Measurements from ENCODE around the gene IQCN. TPM values are rescaled to one million over a fixed set of nuclear protein-coding genes. Genes with fewer than 3 reads are reported as not detected.

Gene IQCN
- total and polyA plus RNA-seq, 10 of the 15 experiments (the other 5 are each of a cell fraction or from before 2014, with no cell fraction given) = 0.01 to 0.54 (median 0.23) TPM; not detected in 3

- TF ChIP-seq IKZF2 (IDR thresholded peaks at IDR 0.05) (no peak), PAX5 (IDR thresholded peaks at IDR 0.05; ENCODE audit: borderline replicate concordance, low read depth, low read length) (no peak), SKIL (IDR thresholded peaks at IDR 0.05; ENCODE audit: low read depth, poor library complexity, severe bottlenecking) (no peak), RELA (IDR thresholded peaks at IDR 0.05; ENCODE audit: borderline replicate concordance, partially characterized antibody) (no peak)
Observed at GRCh38 chr19:18266771-18267686, 7.2 kb downstream of the IQCN start (continued).

- H3K27ac ChIP-seq (ENCODE audit: control insufficient read depth, insufficient read depth) = no peak overlapping the region
- SMC1A ChIA-PET (ENCODE audit: uncharacterized antibody, unreplicated experiment) = no interaction called here
- RAD21 ChIA-PET (ENCODE audit: unreplicated experiment) = no interaction called here
- ATAC-seq = no peak
- H3K9ac ChIP-seq (ENCODE audit: control insufficient read depth, insufficient read depth, low read length) = no peak overlapping the region
- no peak overlapping the region for H2AFZ ChIP-seq (ENCODE audit: control insufficient read depth, low read depth, low read length)
- POLR2A ChIA-PET = interaction anchor here (0.5 kb wide), 1 partner anchor 103 kb away, joined by 5 read pairs; no protein-coding TSS in a partner anchor
- no peaks in the 10 kb centered on the region for H3K36me3 ChIP-seq (ENCODE audit: control insufficient read depth in 2 of 2, insufficient read depth in 2 of 2, low read length in 1 of 2)
- intact Hi-C loops (cut with micrococcal nuclease; ENCODE audit: unreplicated experiment) (no loop called here), in situ Hi-C loops (cut with MboI) (no loop called here)
- no peaks in the 10 kb centered on the region for H3K79me2 ChIP-seq (ENCODE audit: control insufficient read depth, insufficient read depth, low read length)
- 44% methylated on average over 7 of the region's 7 CpGs for WGBS (ENCODE audit: insufficient coverage, insufficient replicate concordance, low lambda C conversion rate, missing lambda C conversion rate)
- no peak overlapping the region for H3K4me3 ChIP-seq
- H3K4me2 ChIP-seq (ENCODE audit: control insufficient read depth, insufficient read depth) = no peak overlapping the region
- TF ChIP-seq NR2C1 (IDR thresholded peaks at IDR 0.05) = no peak
- no peak for TF ChIP-seq ZZZ3 (IDR thresholded peaks at IDR 0.05; ENCODE audit: control insufficient read depth, insufficient read length, low read depth)
- no peak for TF ChIP-seq FOXK2 (IDR thresholded peaks at IDR 0.05)
- no peak for TF ChIP-seq BCLAF1 (IDR thresholded peaks at IDR 0.05)
- no TSS peak for BruUV-seq (replicated peaks)
- FAIRE-seq = no peak
- H3K4me1 ChIP-seq (ENCODE audit: control insufficient read depth, insufficient read depth, low read length) = no peaks in the 10 kb centered on the region
- no peaks in the 10 kb centered on the region for H4K20me1 ChIP-seq (ENCODE audit: control insufficient read depth, insufficient read depth)
- CTCF ChIA-PET = no interaction called here
- no peaks in the 10 kb centered on the region for H3K27me3 ChIP-seq (replicated peaks in 1 of 2; ENCODE audit: control insufficient read depth in 2 of 2, insufficient read depth in 2 of 2, low read length in 1 of 2)
- DNase-seq (ENCODE audit: low read depth, low spot score) = no peak
- H3K9me3 ChIP-seq (replicated peaks; ENCODE audit: control insufficient read depth, insufficient read depth, low read length) = no peaks in the 10 kb centered on the region
Observed at GRCh38 chr19:18265582-18265981, 8.7 kb downstream of the IQCN start.
